ENCODE measurements around the gene OR10G7. TPM values are rescaled to one million over a fixed set of nuclear protein-coding genes. Genes with fewer than 3 reads are reported as not detected.

OR10G7 gene, protein sequence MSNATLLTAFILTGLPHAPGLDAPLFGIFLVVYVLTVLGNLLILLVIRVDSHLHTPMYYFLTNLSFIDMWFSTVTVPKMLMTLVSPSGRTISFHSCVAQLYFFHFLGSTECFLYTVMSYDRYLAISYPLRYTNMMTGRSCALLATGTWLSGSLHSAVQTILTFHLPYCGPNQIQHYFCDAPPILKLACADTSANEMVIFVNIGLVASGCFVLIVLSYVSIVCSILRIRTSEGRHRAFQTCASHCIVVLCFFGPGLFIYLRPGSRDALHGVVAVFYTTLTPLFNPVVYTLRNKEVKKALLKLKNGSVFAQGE
- total RNA-seq (2022; extraction: Qiagen RNA extraction) = not detected in 5 replicates

DNA sequence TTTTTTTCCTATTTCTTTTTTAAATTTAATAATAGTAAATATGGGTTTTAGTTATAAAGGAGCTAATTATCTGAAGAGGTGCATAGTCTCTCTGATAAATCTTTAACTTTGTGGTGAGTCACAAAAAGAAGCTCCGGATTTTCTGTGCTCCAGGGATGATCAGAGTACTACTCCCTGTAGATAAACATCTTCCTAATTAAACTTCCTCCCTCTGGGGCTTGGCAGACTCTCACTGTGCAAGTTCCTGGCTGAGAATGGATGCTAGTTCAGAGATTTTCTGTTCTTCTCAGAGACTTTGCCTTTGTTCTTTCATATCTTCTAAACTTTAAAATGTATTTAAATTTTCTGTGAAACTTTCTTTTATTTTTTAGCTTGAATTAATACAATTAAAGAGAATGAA is at the start of gene OR10G7:
TSS of gene OR10G7 (minus strand) at position 72 of the 400 bp plus-strand sequence. CDS start 2,324 bp downstream, outside the sequence.

DNA sequence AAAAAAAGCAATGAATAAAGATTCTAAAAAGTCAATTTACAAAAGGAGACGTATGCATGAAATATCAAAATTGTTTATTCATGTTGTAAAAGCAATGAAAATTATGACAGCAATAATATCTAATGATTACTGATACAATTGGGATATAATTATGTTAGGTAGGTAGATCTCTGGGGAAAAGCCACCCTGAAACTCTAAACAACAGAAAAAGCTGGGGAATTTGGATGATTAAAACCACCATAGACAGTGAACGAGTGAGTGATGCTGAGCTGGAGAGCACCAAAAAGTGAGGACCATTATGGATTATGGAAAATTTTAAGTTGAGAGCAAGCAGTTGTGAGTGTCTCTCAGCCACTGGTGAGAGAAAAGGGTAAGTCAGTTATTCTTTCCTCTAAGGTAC is 14.6 kb downstream of the OR10G7 start, which contains the start of gene OR10G8:
TSS of gene OR10G8 (plus strand) at position 301 of the 400 bp plus-strand sequence. CDS start 2,825 bp downstream, outside the sequence.

DNA sequence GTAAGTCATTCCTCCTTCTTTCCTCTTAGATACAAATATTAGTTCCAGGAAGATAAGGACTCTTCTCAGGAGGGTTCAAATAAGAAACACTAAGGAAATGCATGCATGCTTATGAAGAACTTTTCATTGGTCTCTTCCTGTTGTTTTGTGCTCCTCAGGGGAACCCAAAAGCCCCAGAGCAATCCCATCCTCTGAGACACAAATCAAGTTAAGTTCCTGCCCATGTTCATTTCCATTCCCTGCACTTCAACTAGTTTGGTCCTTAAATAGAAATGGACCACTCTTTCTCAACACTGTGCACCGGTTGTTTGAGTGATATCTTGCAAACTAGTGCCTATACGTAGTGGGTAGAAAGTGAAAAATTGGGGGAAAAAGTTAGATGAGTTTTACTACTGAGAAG is 28.4 kb downstream of the OR10G7 start, which contains the start of gene OR10G4:
TSS of gene OR10G4 (plus strand) at position 301 of the 400 bp plus-strand sequence. CDS start 2,578 bp downstream, outside the sequence.

DNA sequence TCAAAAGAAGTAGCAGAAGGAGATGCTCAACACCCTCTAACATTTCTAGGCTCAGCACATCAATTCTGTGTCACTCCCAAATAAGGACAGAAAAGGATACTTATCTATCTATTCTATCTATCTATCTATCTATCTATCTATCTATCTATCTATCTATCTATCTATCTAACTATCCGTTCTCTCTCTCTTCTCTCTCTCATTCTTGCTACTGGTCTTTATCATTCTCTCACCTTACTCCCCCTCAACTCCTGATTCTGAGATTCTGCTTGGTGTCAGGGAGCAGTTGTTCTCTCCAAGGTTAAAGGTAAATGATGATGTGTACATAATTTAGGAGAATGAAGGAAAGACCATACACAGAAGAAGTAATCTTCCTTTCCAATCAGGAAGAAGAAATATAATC is 46.0 kb downstream of the OR10G7 start, which contains the start of gene OR10G6:
TSS of gene OR10G6 (minus strand) at position 43 of the 400 bp plus-strand sequence. CDS start at position 43, 0 bp downstream.

Other genes starting within 250 kb of the OR10G7 start
- gene OR6M1, start 235.0 kb downstream of the OR10G7 start, total RNA-seq (2022; extraction: Qiagen RNA extraction) = not detected in 5 replicates
- gene TMEM225, start 155.7 kb downstream of the OR10G7 start, total RNA-seq (2022; extraction: Qiagen RNA extraction) = not detected in 5 replicates
- not detected in 5 replicates for gene OR8D4, start 139.2 kb downstream of the OR10G7 start, total RNA-seq (2022; extraction: Qiagen RNA extraction)
- gene OR4D5, start 101.7 kb downstream of the OR10G7 start, total RNA-seq (2022; extraction: Qiagen RNA extraction) = not detected in 5 replicates
- not detected in 5 replicates for gene OR6T1, start 97.5 kb downstream of the OR10G7 start, total RNA-seq (2022; extraction: Qiagen RNA extraction)
- not detected in 5 replicates for gene OR10S1, start 63.5 kb downstream of the OR10G7 start, total RNA-seq (2022; extraction: Qiagen RNA extraction)
- gene OR10G6, start 46.2 kb downstream of the OR10G7 start, total RNA-seq (2022; extraction: Qiagen RNA extraction) = not detected in 5 replicates
- gene OR10G4, start 28.3 kb downstream of the OR10G7 start, total RNA-seq (2022; extraction: Qiagen RNA extraction) = not detected in 5 replicates
- gene OR10G9, start 18.3 kb downstream of the OR10G7 start, total RNA-seq (2022; extraction: Qiagen RNA extraction) = not detected in 5 replicates
- gene OR10G8, start 14.5 kb downstream of the OR10G7 start, total RNA-seq (2022; extraction: Qiagen RNA extraction) = not detected in 5 replicates
- 0.16 to 0.36 TPM (median 0.28 TPM) in 5 replicates for gene VWA5A, start 74.1 kb upstream of the OR10G7 start, total RNA-seq (2022; extraction: Qiagen RNA extraction)
- gene OR10D3, start 142.0 kb upstream of the OR10G7 start, total RNA-seq (2022; extraction: Qiagen RNA extraction) = not detected in 5 replicates
- gene OR8G1, start 199.8 kb upstream of the OR10G7 start, total RNA-seq (2022; extraction: Qiagen RNA extraction) = not detected in 5 replicates
- gene OR8G5, start 215.1 kb upstream of the OR10G7 start, total RNA-seq (2022; extraction: Qiagen RNA extraction) = not detected in 5 replicates

All from A549 treated with Mapracorat at 1 μM for 4 hours (cell line).